ENCODE results near the gene KLHL8. TPM values are rescaled to one million over a fixed set of nuclear protein-coding genes. Genes with fewer than 3 reads are reported as not detected.
A peak's percentile ranks its signal among the peaks of the same experiment; 100 is the strongest.

KLHL8 gene
- total RNA-seq, 1 donor from 2014 or later: 11.7 TPM

GRCh38 chr4:87249332-87250019 is 29.1 kb upstream of the KLHL8 start:
- Histone ChIP-seq H3K4me1 (peaks cover 7% of the 10 kb centered on the region), H3K27me3 (ENCODE audit: low read depth) (no peaks in the 10 kb centered on the region), H3K9me3 (replicated peaks) (peaks cover 4% of the 10 kb centered on the region), H3K4me3 (no peak overlapping the region), H3K36me3 (no peaks in the 10 kb centered on the region), H3K27ac (replicated peaks) (no peak overlapping the region)
- intact Hi-C loops (cut with micrococcal nuclease): no loop called here
- DNase-seq: no peak
- no peak for TF ChIP-seq CTCF (IDR thresholded peaks at IDR 0.05; ENCODE audit: borderline replicate concordance)

GRCh38 chr4:87243426-87244053 is 23.1 kb upstream of the KLHL8 start:
- no peaks in the 10 kb centered on the region for H3K27me3 ChIP-seq (ENCODE audit: low read depth)
- no peak for DNase-seq
- no peak for TF ChIP-seq CTCF (IDR thresholded peaks at IDR 0.05; ENCODE audit: borderline replicate concordance)
- peaks cover 16% of the 10 kb centered on the region for H3K4me1 ChIP-seq
- no peak overlapping the region for H3K27ac ChIP-seq (replicated peaks)
- H3K36me3 ChIP-seq: no peaks in the 10 kb centered on the region
- intact Hi-C loops (cut with micrococcal nuclease): no loop called here
- H3K4me3 ChIP-seq: no peak overlapping the region
- peaks cover 32% of the 10 kb centered on the region for H3K9me3 ChIP-seq (replicated peaks)

GRCh38 chr4:87241336-87241735 is 20.9 kb upstream of the KLHL8 start:
- H3K27me3 ChIP-seq (ENCODE audit: low read depth): no peaks in the 10 kb centered on the region
- TF ChIP-seq CTCF (IDR thresholded peaks at IDR 0.05; ENCODE audit: borderline replicate concordance): no peak
- no peak overlapping the region for H3K4me3 ChIP-seq
- H3K36me3 ChIP-seq: no peaks in the 10 kb centered on the region
- H3K27ac ChIP-seq (replicated peaks): no peak overlapping the region
- peaks cover 30% of the 10 kb centered on the region for H3K9me3 ChIP-seq (replicated peaks)
- intact Hi-C loops (cut with micrococcal nuclease): no loop called here
- no peak for DNase-seq
- H3K4me1 ChIP-seq: peaks cover 16% of the 10 kb centered on the region

- Histone ChIP-seq H3K36me3 (no peaks in the 10 kb centered on the region), H3K4me1 (peaks cover 19% of the 10 kb centered on the region), H3K27ac (replicated peaks) (peak overlapping the region; percentile 48), H3K27me3 (ENCODE audit: low read depth) (no peaks in the 10 kb centered on the region), H3K4me3 (peak overlapping the region; percentile 5), H3K9me3 (replicated peaks) (peaks cover 30% of the 10 kb centered on the region)
- no peak for TF ChIP-seq CTCF (IDR thresholded peaks at IDR 0.05; ENCODE audit: borderline replicate concordance)
- no peak for DNase-seq
- intact Hi-C loops (cut with micrococcal nuclease): no loop called here
Measured at GRCh38 chr4:87240341-87240740, 19.9 kb upstream of the KLHL8 start.

GRCh38 chr4:87239821-87240220 is 19.4 kb upstream of the KLHL8 start:
- Histone ChIP-seq H3K4me1 (peaks cover 22% of the 10 kb centered on the region), H3K27me3 (ENCODE audit: low read depth) (no peaks in the 10 kb centered on the region), H3K4me3 (peak overlapping the region; percentile 5), H3K27ac (replicated peaks) (peak overlapping the region; percentile 48), H3K9me3 (replicated peaks) (peaks cover 30% of the 10 kb centered on the region), H3K36me3 (no peaks in the 10 kb centered on the region)
- DNase-seq: no peak
- intact Hi-C loops (cut with micrococcal nuclease): loop anchor here (5.0 to 10.0 kb wide), 2 partner anchors 88 to 315 kb away; no protein-coding TSS in a partner anchor
- no peak for TF ChIP-seq CTCF (IDR thresholded peaks at IDR 0.05; ENCODE audit: borderline replicate concordance)

Measured in left ventricle myocardium inferior (tissue), 1 donor.